ENCODE data around the gene PDE7B. TPM values are rescaled to one million over a fixed set of nuclear protein-coding genes. Genes with fewer than 3 reads are reported as not detected.

The PDE7B gene
- total and polyA plus RNA-seq, 2 of the 13 experiments (the other 11 are each of a cell fraction or from before 2014, with no cell fraction given): not detected

- BruUV-seq (replicated peaks): no TSS peak
Observed at GRCh38 chr6:136178749-136179148, 327.2 kb downstream of the PDE7B start.

DNA sequence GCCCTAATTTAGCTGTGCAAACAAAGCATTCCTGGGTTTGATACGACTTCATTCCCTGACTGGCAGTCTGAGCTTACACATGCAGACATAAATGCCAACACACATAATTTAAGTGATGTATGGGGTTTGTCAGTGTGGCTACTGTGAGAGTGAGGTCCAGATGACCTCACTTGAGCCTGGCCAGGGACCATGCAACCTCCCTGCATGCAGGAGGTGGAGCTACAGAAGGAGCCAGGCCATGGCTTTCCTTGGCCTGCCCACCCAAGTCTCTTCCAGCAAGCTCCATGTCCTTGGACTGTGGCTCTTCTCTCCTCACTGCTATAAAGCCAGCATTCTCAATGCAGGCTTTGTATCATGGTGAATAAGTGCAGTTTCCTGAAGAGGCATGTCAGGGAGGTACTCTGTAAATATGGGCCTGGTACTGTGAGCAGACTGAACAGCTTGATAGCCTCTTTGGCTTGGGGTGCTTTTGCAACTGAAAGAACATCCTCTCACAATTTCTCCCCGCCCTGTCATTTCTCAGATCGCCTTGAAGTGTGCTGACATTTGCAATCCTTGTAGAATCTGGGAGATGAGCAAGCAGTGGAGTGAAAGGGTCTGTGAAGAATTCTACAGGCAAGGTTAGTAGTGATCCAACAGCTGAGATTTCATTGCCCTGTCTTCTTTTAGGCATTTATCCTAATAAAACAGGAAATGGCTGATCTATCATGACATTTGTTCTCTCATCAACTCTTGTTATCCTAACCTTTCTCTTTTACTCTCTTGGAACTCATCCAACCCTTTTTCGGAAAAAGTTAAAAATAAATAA, 329.4 kb downstream of the PDE7B start:
- BruUV-seq (replicated peaks): no TSS peak
- ChIA-PET CTCF (ENCODE audit: low intra/inter-chr PET ratio, low total read pairs) (no interaction called here), POLR2A (no interaction called here)
- intact Hi-C loops (cut with micrococcal nuclease; ENCODE audit: unreplicated experiment) (no loop called here), in situ Hi-C loops (cut with HindIII; ENCODE audit: extremely low pct_ligation_motif_present, low pct_unique_long_range_greater_than_20kb) (no loop called here)
- WGBS (ENCODE audit: low lambda C conversion rate): 8% methylated on average over 4 of the region's 4 CpGs
- Histone ChIP-seq H3K4me1 (ENCODE audit: insufficient read depth, low read length) (no peaks in the 10 kb centered on the region), H3K36me3 (replicated peaks in 1 of 2; ENCODE audit: control insufficient read depth in 1 of 2, insufficient read depth in 2 of 2, low read length in 2 of 2) (no peaks in the 10 kb centered on the region), H3K27ac (ENCODE audit: extremely low read length, insufficient read depth, low read length) (no peak overlapping the region), H3K27me3 (ENCODE audit: control insufficient read depth in 1 of 2, insufficient read depth in 2 of 2, low read length in 2 of 2) (no peaks in the 10 kb centered on the region), H4K20me1 (ENCODE audit: insufficient read depth, low read length) (no peaks in the 10 kb centered on the region), H3K4me3 (replicated peaks in 1 of 3; ENCODE audit: insufficient read depth in 1 of 3, low read depth in 2 of 3, low read length in 3 of 3) (no peak overlapping the region), H3K9ac (ENCODE audit: insufficient read depth, low read depth, low read length) (no peak overlapping the region), H3K4me2 (ENCODE audit: low read depth, low read length) (no peak overlapping the region), H3K9me3 (ENCODE audit: low read length) (no peaks in the 10 kb centered on the region), H2AFZ (ENCODE audit: low read length) (no peak overlapping the region), H3K79me2 (ENCODE audit: insufficient read depth, low read length) (no peaks in the 10 kb centered on the region)
- no peak for TF ChIP-seq ZNF382 (CRISPR knock-in tag; IDR thresholded peaks at IDR 0.05; ENCODE audit: borderline replicate concordance)
- no peak for TF ChIP-seq ZNF781 (CRISPR knock-in tag; IDR thresholded peaks at IDR 0.05; ENCODE audit: borderline replicate concordance, not compliant biosample characterization)
- TF ChIP-seq, protein P1, sequence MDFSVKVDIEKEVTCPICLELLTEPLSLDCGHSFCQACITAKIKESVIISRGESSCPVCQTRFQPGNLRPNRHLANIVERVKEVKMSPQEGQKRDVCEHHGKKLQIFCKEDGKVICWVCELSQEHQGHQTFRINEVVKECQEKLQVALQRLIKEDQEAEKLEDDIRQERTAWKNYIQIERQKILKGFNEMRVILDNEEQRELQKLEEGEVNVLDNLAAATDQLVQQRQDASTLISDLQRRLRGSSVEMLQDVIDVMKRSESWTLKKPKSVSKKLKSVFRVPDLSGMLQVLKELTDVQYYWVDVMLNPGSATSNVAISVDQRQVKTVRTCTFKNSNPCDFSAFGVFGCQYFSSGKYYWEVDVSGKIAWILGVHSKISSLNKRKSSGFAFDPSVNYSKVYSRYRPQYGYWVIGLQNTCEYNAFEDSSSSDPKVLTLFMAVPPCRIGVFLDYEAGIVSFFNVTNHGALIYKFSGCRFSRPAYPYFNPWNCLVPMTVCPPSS (IDR thresholded peaks at IDR 0.05): no peak
- no peak for TF ChIP-seq ATF1 (CRISPR knock-in tag; IDR thresholded peaks at IDR 0.05)
- no peak for TF ChIP-seq CENPBD1 (CRISPR knock-in tag; IDR thresholded peaks at IDR 0.05; ENCODE audit: borderline replicate concordance, low read depth)
- TF ChIP-seq ETV5 (CRISPR knock-in tag; IDR thresholded peaks at IDR 0.05; ENCODE audit: borderline replicate concordance): no peak
- no peak for TF ChIP-seq SIN3A (IDR thresholded peaks at IDR 0.05; ENCODE audit: borderline replicate concordance, low read depth, low read length)
- no peak for TF ChIP-seq ZSCAN5A (CRISPR knock-in tag; IDR thresholded peaks at IDR 0.05; ENCODE audit: borderline replicate concordance)
- TF ChIP-seq ZNF329 (CRISPR knock-in tag; IDR thresholded peaks at IDR 0.05; ENCODE audit: low read depth): no peak
- TF ChIP-seq JUND (CRISPR knock-in tag; IDR thresholded peaks at IDR 0.05): no peak
- TF ChIP-seq ESRRA (CRISPR knock-in tag; IDR thresholded peaks at IDR 0.05; ENCODE audit: low read depth): no peak
- TF ChIP-seq ERF (CRISPR knock-in tag; IDR thresholded peaks at IDR 0.05): no peak
- no peak for TF ChIP-seq JUN (CRISPR knock-in tag; IDR thresholded peaks at IDR 0.05)
- no peak for TF ChIP-seq HOXA3 (CRISPR knock-in tag; IDR thresholded peaks at IDR 0.05)
- TF ChIP-seq ZNF549 (CRISPR knock-in tag; IDR thresholded peaks at IDR 0.05): no peak
- no peak for DNase-seq (ENCODE audit: low spot score)
- no peak for ATAC-seq
- no peak for FAIRE-seq

More at GRCh38 chr6:136178749-136179148, 327.2 kb downstream of the PDE7B start:
- Histone ChIP-seq H3K27me3 (ENCODE audit: control insufficient read depth in 1 of 2, insufficient read depth in 2 of 2, low read length in 2 of 2) (no peaks in the 10 kb centered on the region), H3K36me3 (replicated peaks in 1 of 2; ENCODE audit: control insufficient read depth in 1 of 2, insufficient read depth in 2 of 2, low read length in 2 of 2) (no peaks in the 10 kb centered on the region), H3K9me3 (ENCODE audit: low read length) (no peaks in the 10 kb centered on the region), H3K4me3 (replicated peaks in 1 of 3; ENCODE audit: insufficient read depth in 1 of 3, low read depth in 2 of 3, low read length in 3 of 3) (no peak overlapping the region), H3K4me2 (ENCODE audit: low read depth, low read length) (no peak overlapping the region), H3K79me2 (ENCODE audit: insufficient read depth, low read length) (no peaks in the 10 kb centered on the region), H2AFZ (ENCODE audit: low read length) (no peak overlapping the region), H3K27ac (ENCODE audit: extremely low read length, insufficient read depth, low read length) (no peak overlapping the region), H3K4me1 (ENCODE audit: insufficient read depth, low read length) (no peaks in the 10 kb centered on the region), H4K20me1 (ENCODE audit: insufficient read depth, low read length) (no peaks in the 10 kb centered on the region), H3K9ac (ENCODE audit: insufficient read depth, low read depth, low read length) (no peak overlapping the region)
- no peak for ATAC-seq
- in situ Hi-C loops (cut with HindIII; ENCODE audit: extremely low pct_ligation_motif_present, low pct_unique_long_range_greater_than_20kb) (no loop called here), intact Hi-C loops (cut with micrococcal nuclease; ENCODE audit: unreplicated experiment) (no loop called here)
- ChIA-PET CTCF (ENCODE audit: low intra/inter-chr PET ratio, low total read pairs) (no interaction called here), POLR2A (no interaction called here)
- FAIRE-seq: no peak
- no peak for TF ChIP-seq CAMTA2 (CRISPR knock-in tag; IDR thresholded peaks at IDR 0.05; ENCODE audit: borderline replicate concordance)
- 0 out of 2 replicates have a peak, but pooled peaks have one; percentile 2 for TF ChIP-seq CEBPB (IDR thresholded peaks at IDR 0.05; ENCODE audit: borderline replicate concordance, low read depth, low read length)
- TF ChIP-seq MEIS1 (CRISPR knock-in tag; IDR thresholded peaks at IDR 0.05; ENCODE audit: borderline replicate concordance): no peak
- 3% methylated on average over 2 of the region's 2 CpGs for WGBS (ENCODE audit: low lambda C conversion rate)
- no peak for DNase-seq (ENCODE audit: low spot score)
